HEK293 (cell line): ENCODE data around the gene CCIN.
A peak's percentile ranks its signal among the peaks of the same experiment; 100 is the strongest.

ENCODE experiments used
- CTCF ChIA-PET: fragments of 350-600 bp; formaldehyde crosslinking; extraction: SDS; loops from one replicate; lab custom pipeline; 2021; ENCODE audit warnings: antibody characterized with exemption; lab: Yijun Ruan, JAX
- POLR2A ChIA-PET: fragments of 300-600 bp; formaldehyde crosslinking; extraction: SDS; loops from one replicate; lab custom pipeline; 2020; ENCODE audit warnings: antibody characterized with exemption, inconsistent platforms; lab: Yijun Ruan, JAX
- H3K27ac ChIP-seq: fragments of 200-500 bp; sonication (Bioruptor generic); 2 replicates; pipeline ENCODE4 v1.5.1; 2014; ENCODE audit warnings: low read depth, low read length, control low read depth, inconsistent platforms; ENCODE audit errors: extremely low read depth
- H3K36me3 ChIP-seq, 2 experiments: fragments of 200-500 bp in 1 of 2; sonication (Bioruptor generic) in 1 of 2; 1 replicate in 1 of 2; 2 replicates in 1 of 2; pipeline ENCODE4 v1.5.1; 2014 to 2017; ENCODE audit warnings: inconsistent platforms in 2 of 2, low read length in 2 of 2; ENCODE audit not compliant: control insufficient read depth in 2 of 2, insufficient read depth in 1 of 2
- H3K4me1 ChIP-seq: fragments of 200-500 bp; sonication (Bioruptor generic); 2 replicates; pipeline ENCODE4 v1.5.1; 2014; ENCODE audit warnings: mild to moderate bottlenecking, low read length, inconsistent platforms; ENCODE audit not compliant: control insufficient read depth, insufficient read depth
- H3K4me3 ChIP-seq: 2 replicates; pipeline ENCODE4 v1.5.1; 2011; ENCODE audit warnings: low read depth, mild to moderate bottlenecking, control low read depth, low read length, moderate library complexity
- H3K9me3 ChIP-seq: fragments of 200-500 bp; sonication (Bioruptor generic); 2 replicates; pipeline ENCODE4 v1.5.1; 2014; ENCODE audit warnings: low read depth, low read length, inconsistent platforms; ENCODE audit not compliant: control insufficient read depth, insufficient read depth
- CTCF ChIP-seq: fragments of 450-650 bp; formaldehyde crosslinking; IDR thresholded peaks from 2 replicates; pipeline ENCODE4 v1.5.1; 2016; ENCODE audit warnings: missing biosample characterization, missing genetic modification characterization
- REPIN1 ChIP-seq: fragments of 450-650 bp; formaldehyde crosslinking; IDR thresholded peaks from 2 replicates; pipeline ENCODE4 v1.5.1; 2017; ENCODE audit warnings: missing biosample characterization, missing genetic modification characterization, low read depth
- SP3 ChIP-seq: fragments of 450-650 bp; formaldehyde crosslinking; IDR thresholded peaks from 2 replicates; pipeline ENCODE4 v1.5.1; 2016; ENCODE audit warnings: missing biosample characterization, missing genetic modification characterization
- TSHZ1 ChIP-seq: fragments of 450-650 bp; formaldehyde crosslinking; IDR thresholded peaks from 2 replicates; pipeline ENCODE4 v1.5.1; 2016; ENCODE audit warnings: missing biosample characterization, missing genetic modification characterization, borderline replicate concordance
- ZBTB21 ChIP-seq: fragments of 450-650 bp; formaldehyde crosslinking; IDR thresholded peaks from 2 replicates; pipeline ENCODE4 v1.5.1; 2017; ENCODE audit warnings: missing biosample characterization, missing genetic modification characterization
- ZBTB7A ChIP-seq: fragments of 450-650 bp; formaldehyde crosslinking; IDR thresholded peaks from 2 replicates; pipeline ENCODE4 v1.5.1; 2016; ENCODE audit warnings: low read depth, missing biosample characterization, missing genetic modification characterization
- ZEB2 ChIP-seq: fragments of 450-650 bp; formaldehyde crosslinking; IDR thresholded peaks from 2 replicates; pipeline ENCODE4 v1.5.1; 2016; ENCODE audit warnings: missing biosample characterization, missing genetic modification characterization
- ZFHX2 ChIP-seq: fragments of 450-650 bp; formaldehyde crosslinking; conservative IDR thresholded peaks from 2 replicates; pipeline ENCODE4 v1.5.1; 2016; ENCODE audit warnings: missing biosample characterization, missing genetic modification characterization
- ZNF157 ChIP-seq: fragments of 450-650 bp; formaldehyde crosslinking; IDR thresholded peaks from 2 replicates; pipeline ENCODE4 v1.5.1; 2016; ENCODE audit warnings: missing biosample characterization, missing genetic modification characterization
- ZNF223 ChIP-seq: fragments of 450-650 bp; formaldehyde crosslinking; IDR thresholded peaks from 2 replicates; pipeline ENCODE4 v1.5.1; 2016; ENCODE audit warnings: missing biosample characterization, missing genetic modification characterization
- ZNF324 ChIP-seq: fragments of 450-650 bp; formaldehyde crosslinking; IDR thresholded peaks from 2 replicates; pipeline ENCODE4 v1.5.1; 2016; ENCODE audit warnings: missing biosample characterization, missing genetic modification characterization
- ZNF404 ChIP-seq: fragments of 450-650 bp; formaldehyde crosslinking; IDR thresholded peaks from 2 replicates; pipeline ENCODE4 v1.5.1; 2017; ENCODE audit warnings: missing biosample characterization, missing genetic modification characterization
- ZNF555 ChIP-seq: fragments of 450-650 bp; formaldehyde crosslinking; conservative IDR thresholded peaks from 2 replicates; pipeline ENCODE4 v1.5.1; 2017; ENCODE audit warnings: missing biosample characterization, mild to moderate bottlenecking, missing genetic modification characterization, inconsistent platforms
- ZNF624 ChIP-seq: fragments of 450-650 bp; formaldehyde crosslinking; IDR thresholded peaks from 2 replicates; pipeline ENCODE4 v1.5.1; 2017; ENCODE audit warnings: missing biosample characterization, missing genetic modification characterization
- ZNF645 ChIP-seq: fragments of 450-650 bp; formaldehyde crosslinking; IDR thresholded peaks from 2 replicates; pipeline ENCODE4; 2016; ENCODE audit warnings: missing biosample characterization, missing genetic modification characterization

Gene CCIN

GRCh38 chr9:36125062-36125855 is 43.9 kb upstream of the CCIN start:
- no peaks in the 10 kb centered on the region for H3K9me3 ChIP-seq
- POLR2A ChIA-PET: interaction anchor here (1.2 kb wide), 1 partner anchor 14 kb away, joined by 4 read pairs; no protein-coding TSS in a partner anchor
- H3K27ac ChIP-seq: no peak overlapping the region
- peaks cover 0 to 27% of the 10 kb centered on the region in 2 experiments; a peak in 1 of 3 replicates for H3K36me3 ChIP-seq
- TF ChIP-seq ZNF157 (tag by site-specific recombination): no peak
- TF ChIP-seq ZNF404: no peak
- no peak for TF ChIP-seq ZEB2
- TF ChIP-seq ZNF645 (tag by site-specific recombination): no peak
- TF ChIP-seq ZNF324 (tag by site-specific recombination): no peak
- TF ChIP-seq TSHZ1: no peak
- TF ChIP-seq ZNF223 (tag by site-specific recombination): no peak
- TF ChIP-seq ZNF624 (tag by site-specific recombination): no peak
- TF ChIP-seq SP3: no peak
- TF ChIP-seq ZBTB7A: no peak
- no peak for TF ChIP-seq ZBTB21 (tag by site-specific recombination)
- H3K4me3 ChIP-seq: no peak overlapping the region
- no peaks in the 10 kb centered on the region for H3K4me1 ChIP-seq
- CTCF ChIA-PET: interaction anchor here (0.6 to 1.8 kb wide), 4 partner anchors 18 to 332 kb away, joined by 3 to 14 read pairs (median 6); no protein-coding TSS in a partner anchor

GRCh38 chr9:36126016-36126730 is 43.0 kb upstream of the CCIN start:
- no peaks in the 10 kb centered on the region for H3K4me1 ChIP-seq
- no peak overlapping the region for H3K4me3 ChIP-seq
- TF ChIP-seq ZNF555: no peak
- 0 out of 2 replicates have a peak, but pooled peaks have one; percentile 14 for TF ChIP-seq ZFHX2 (tag by site-specific recombination)
- TF ChIP-seq, all 188 proteins: peak for 1
- POLR2A ChIA-PET: no interaction called here
- Histone ChIP-seq H3K9me3 (no peaks in the 10 kb centered on the region), H3K27ac (no peak overlapping the region), H3K36me3 (peaks cover 0 to 19% of the 10 kb centered on the region in 2 experiments; a peak in 1 of 3 replicates)
- CTCF ChIA-PET: interaction anchor here (0.5 to 1.2 kb wide), 3 partner anchors 19 to 40 kb away, joined by 3 to 9 read pairs (median 3); no protein-coding TSS in a partner anchor

GRCh38 chr9:36127652-36128244 is 41.4 kb upstream of the CCIN start:
- CTCF ChIA-PET: interaction anchor here (0.6 to 1.0 kb wide), 3 partner anchors 8 to 39 kb away, joined by 3 read pairs; no protein-coding TSS in a partner anchor
- H3K9me3 ChIP-seq: no peaks in the 10 kb centered on the region
- no peak overlapping the region for H3K4me3 ChIP-seq
- H3K4me1 ChIP-seq: no peaks in the 10 kb centered on the region
- TF ChIP-seq REPIN1 (tag by site-specific recombination) (no peak), CTCF (tag by site-specific recombination) (no peak)
- H3K27ac ChIP-seq: no peak overlapping the region
- peaks cover 0 to 4% of the 10 kb centered on the region in 2 experiments; a peak in 1 of 3 replicates for H3K36me3 ChIP-seq
- POLR2A ChIA-PET: no interaction called here
